NOMO-1 (cell line): ENCODE measurements around the gene KRTAP4-2.
A peak's percentile ranks its signal among the peaks of the same experiment; 100 is the strongest.
"Not testable (repeated sequence)": the region's sequence is repeated elsewhere in the genome, so short reads cannot be mapped to it uniquely, and the experiment has no call there.

ENCODE experiments used
- DNase-seq, 2 experiments: peaks; one replicate each; lab custom pipeline; 2025; ENCODE audit not compliant: unreplicated experiment in 2 of 2; lab: John Stamatoyannopoulos, UW

Gene KRTAP4-2

GRCh38 chr17:41177727-41178271, at the start of gene KRTAP4-2:
KRTAP4-2 (minus strand) TSS chr17:41178221; CDS start chr17:41178164, 57 bp downstream.
- DNase-seq = no peak

GRCh38 chr17:41226598-41227095, 48.6 kb upstream of the KRTAP4-2 start, which contains the start of gene KRTAP9-2:
KRTAP9-2 (plus strand) TSS chr17:41226648; CDS start chr17:41226655, 7 bp downstream.
- not testable (repeated sequence) for DNase-seq

GRCh38 chr17:41226051-41226450, 48.0 kb upstream of the KRTAP4-2 start:
- DNase-seq = no peak

DNA sequence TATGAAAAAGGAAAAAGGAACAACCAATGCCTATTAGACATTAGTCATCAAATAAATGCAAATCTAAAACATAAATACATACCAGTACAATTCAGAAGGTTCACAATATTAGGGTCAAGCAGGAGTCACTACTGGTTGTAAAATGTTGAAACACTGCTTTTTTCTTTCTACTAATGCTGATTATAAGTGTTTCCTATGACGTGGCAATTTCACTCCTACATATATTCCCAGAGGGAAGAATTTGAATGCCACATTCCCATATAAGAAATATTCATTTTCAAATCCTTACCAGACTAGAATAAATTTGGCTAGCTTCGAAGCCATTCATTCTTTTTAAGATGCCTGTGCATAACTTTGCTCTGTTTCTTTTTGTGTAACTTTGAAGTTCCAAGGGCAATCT, 45.8 kb upstream of the KRTAP4-2 start:
- no peak for DNase-seq

- DNase-seq = no peak
Observed at GRCh38 chr17:41215681-41216080, 37.7 kb upstream of the KRTAP4-2 start.

DNA sequence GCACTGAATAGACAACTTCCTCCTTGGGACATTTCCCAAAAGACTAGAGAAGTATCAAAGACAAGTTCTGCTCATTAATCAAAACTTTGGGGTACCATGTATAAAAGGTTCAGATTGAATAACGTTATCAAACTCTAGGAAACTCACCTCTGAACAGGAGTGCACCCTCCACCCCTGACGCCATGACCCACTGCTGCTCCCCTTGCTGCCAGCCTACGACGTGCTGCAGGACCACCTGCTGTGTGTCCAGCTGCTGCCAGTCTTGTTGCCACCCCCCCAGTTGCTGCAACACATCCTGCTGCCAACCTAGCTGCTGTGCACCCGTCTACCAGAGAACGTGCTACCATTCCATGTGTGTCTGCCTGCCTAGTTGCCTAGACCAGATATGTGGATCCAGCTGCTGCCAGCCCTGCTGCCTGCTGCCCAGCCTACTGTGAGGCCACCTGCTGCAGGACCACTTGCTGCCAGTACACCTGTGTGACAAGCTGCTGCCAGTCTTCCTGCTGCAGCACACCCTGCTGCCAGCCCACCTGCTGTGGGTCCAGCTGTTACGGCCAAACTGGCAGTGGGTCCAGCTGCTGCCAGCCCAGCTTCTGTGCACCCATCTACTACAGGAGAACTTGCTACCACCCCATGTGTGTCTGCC, 34.6 kb upstream of the KRTAP4-2 start:
- DNase-seq = no peak

- no peak for DNase-seq
Observed at GRCh38 chr17:41211845-41212466, 33.9 kb upstream of the KRTAP4-2 start.

GRCh38 chr17:41199421-41200078, 21.5 kb upstream of the KRTAP4-2 start:
- DNase-seq = no peak

DNA sequence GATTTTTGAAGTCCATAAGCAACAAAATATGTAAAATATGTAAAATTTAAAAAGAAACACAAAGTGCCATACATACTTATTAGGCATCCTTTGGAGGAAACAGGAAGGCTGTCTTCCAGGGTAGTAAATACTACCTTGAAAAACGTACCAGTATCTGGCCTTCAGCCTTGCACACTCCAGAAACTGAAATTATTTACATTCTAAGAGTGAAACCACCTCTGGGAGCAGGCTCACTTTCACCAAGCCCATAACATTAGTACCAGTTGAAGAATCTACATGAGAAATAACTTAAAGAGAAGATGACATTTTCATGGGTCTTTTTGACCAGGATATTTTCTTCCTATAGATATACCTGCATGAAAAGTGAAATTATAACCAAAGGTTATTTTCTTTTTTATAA, 18.0 kb upstream of the KRTAP4-2 start:
- DNase-seq = no peak

DNA sequence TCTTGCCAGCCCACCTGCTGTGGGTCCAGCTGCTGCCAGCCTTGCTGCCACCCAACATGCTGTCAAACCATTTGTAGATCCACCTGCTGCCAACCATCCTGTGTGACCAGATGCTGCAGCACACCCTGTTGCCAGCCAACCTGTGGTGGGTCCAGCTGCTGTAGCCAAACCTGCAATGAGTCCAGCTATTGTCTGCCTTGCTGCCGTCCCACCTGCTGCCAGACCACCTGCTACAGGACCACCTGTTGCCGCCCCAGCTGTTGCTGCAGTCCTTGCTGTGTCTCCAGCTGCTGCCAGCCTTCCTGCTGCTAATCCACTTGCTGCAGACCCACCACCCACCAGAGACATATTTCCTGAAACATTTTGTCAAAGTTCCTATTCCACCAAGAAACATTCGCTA, 12.3 kb upstream of the KRTAP4-2 start:
- no peak for DNase-seq

- not testable (repeated sequence) for DNase-seq
Observed at GRCh38 chr17:41189837-41190318, 11.9 kb upstream of the KRTAP4-2 start, which contains the start of gene KRTAP9-1. KRTAP9-1 (plus strand) TSS chr17:41189887; CDS start chr17:41189887, 0 bp downstream.

DNA sequence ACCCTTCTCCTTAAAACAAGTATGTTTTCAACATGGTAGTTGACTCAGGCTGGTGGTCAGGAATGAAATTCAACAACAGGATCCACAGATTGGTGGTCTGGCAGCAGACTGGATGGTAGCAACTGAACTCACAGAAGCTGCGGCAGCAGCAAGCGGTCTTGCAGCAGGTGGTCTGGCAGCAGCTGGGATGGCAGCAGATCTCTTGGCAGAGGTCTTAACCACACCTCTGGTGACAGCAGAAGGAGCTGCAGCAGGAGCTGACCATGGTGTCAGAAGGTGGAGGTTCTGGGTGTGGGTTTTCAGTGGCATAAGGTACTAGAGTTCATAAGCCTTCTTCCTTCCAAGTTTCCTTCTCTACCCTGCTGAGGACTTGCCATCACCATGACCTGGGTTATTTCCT, 8.9 kb upstream of the KRTAP4-2 start:
- DNase-seq = no peak

GRCh38 chr17:41185001-41185400, 7.0 kb upstream of the KRTAP4-2 start:
- DNase-seq = no peak

DNA sequence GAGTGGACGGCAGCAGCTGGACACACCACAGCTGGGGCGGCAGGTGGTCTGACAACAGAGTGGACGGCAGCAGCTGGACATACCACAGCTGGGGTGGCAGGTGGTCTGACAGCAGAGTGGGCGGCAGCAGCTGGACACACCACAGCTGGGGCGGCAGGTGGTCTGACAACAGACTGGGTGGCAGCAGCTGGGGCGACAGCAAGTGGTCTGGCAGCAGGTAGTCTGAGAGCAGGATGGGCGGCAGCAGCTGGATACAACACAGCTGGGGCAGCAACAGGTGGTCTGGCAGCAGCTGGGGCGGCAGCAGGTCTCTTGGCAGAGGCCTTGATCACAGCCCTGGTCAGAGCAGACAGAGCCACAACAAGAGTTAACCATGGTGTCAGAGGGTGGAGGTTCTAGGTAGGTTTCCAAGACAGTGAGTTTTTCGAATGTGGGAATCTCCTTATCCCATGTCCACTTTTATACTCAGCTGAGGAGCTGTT, 6.5 kb upstream of the KRTAP4-2 start, which contains the start of gene KRTAP4-1:
TSS of gene KRTAP4-1 (minus strand) at position 432 of the 482 bp plus-strand sequence. CDS start at position 375, 57 bp downstream.
- DNase-seq = no peak

GRCh38 chr17:41178843-41179616, 1.0 kb upstream of the KRTAP4-2 start:
- no peak for DNase-seq

GRCh38 chr17:41178341-41178740, 320 bp upstream of the KRTAP4-2 start:
- no peak for DNase-seq

- peak; percentile 1 to 63 for DNase-seq
Observed at GRCh38 chr17:41176744-41177387, 1.2 kb downstream of the KRTAP4-2 start.

DNA sequence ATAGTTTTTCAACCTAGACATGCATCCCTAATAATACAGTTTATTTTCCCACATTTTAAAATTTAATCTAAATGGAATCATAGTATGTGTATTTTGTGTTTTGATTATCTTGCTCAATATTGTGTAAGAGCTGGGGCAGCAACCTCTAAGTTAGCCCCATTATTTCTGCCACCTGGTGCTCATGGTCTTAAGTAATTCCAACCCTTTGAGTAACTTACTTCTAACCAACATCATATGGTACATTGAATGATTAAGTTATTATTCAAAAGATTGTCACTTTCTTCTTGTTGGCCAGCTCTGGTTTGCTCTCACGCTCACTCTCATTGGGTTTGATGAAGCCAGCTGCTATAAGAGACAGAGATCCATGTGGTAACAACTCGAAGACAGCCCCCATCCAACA, 6.1 kb downstream of the KRTAP4-2 start:
- no peak for DNase-seq

GRCh38 chr17:41168121-41168520, 9.9 kb downstream of the KRTAP4-2 start, which contains the start of gene KRTAP4-3:
KRTAP4-3 (minus strand) TSS chr17:41168221; CDS start chr17:41168172, 49 bp downstream.
- DNase-seq = no peak
